Measurements from ENCODE around the gene UMAD1.

The UMAD1 gene

GRCh38 chr7:7640221-7641128, at the start of gene UMAD1:
Gene UMAD1, plus strand, starts transcription at chr7:7640752. Its CDS starts 32,620 bp downstream, at chr7:7673372.
- no peaks in the 10 kb centered on the region for H3K27me3 ChIP-seq (ENCODE audit: low read depth)
- peaks cover 19% of the 10 kb centered on the region for H3K36me3 ChIP-seq (replicated peaks)
- H3K4me1 ChIP-seq, result peaks cover 16% of the 10 kb centered on the region
- in situ Hi-C loops (cut with MboI; ENCODE audit: low sequenced_read_pairs), result no loop called here
- DNase-seq (ENCODE audit: low spot score in 2 of 2), result peak; percentile 99
- no peaks in the 10 kb centered on the region for H3K9me3 ChIP-seq
- peak within 1 kb of the TSS; percentile 74 for H3K4me3 ChIP-seq

- Histone ChIP-seq H3K4me3 (no peak overlapping the region), H3K36me3 (replicated peaks) (peaks cover 16% of the 10 kb centered on the region), H3K27me3 (ENCODE audit: low read depth) (no peaks in the 10 kb centered on the region), H3K9me3 (peaks cover 3% of the 10 kb centered on the region; the same call in 1 of the 2 replicates), H3K4me1 (no peaks in the 10 kb centered on the region)
- in situ Hi-C loops (cut with MboI; ENCODE audit: low sequenced_read_pairs), result no loop called here
- peak in 1 of 2 experiments; percentile 16 for DNase-seq (ENCODE audit: low spot score in 2 of 2)
These were observed 45.1 kb upstream of the UMAD1 start for GRCh38 chr7:7595451-7595850.

GRCh38 chr7:7596176-7596575, 44.4 kb upstream of the UMAD1 start:
- Histone ChIP-seq H3K9me3 (peaks cover 3% of the 10 kb centered on the region; the same call in 1 of the 2 replicates), H3K4me1 (no peaks in the 10 kb centered on the region), H3K4me3 (no peak overlapping the region), H3K27me3 (ENCODE audit: low read depth) (no peaks in the 10 kb centered on the region), H3K36me3 (replicated peaks) (peaks cover 16% of the 10 kb centered on the region)
- DNase-seq (ENCODE audit: low spot score in 2 of 2), result no peak
- in situ Hi-C loops (cut with MboI; ENCODE audit: low sequenced_read_pairs), result no loop called here

GRCh38 chr7:7607010-7607409, 33.5 kb upstream of the UMAD1 start:
- no peaks in the 10 kb centered on the region; the same call in 1 of the 2 replicates for H3K36me3 ChIP-seq (replicated peaks)
- in situ Hi-C loops (cut with MboI; ENCODE audit: low sequenced_read_pairs), result no loop called here
- no peaks in the 10 kb centered on the region for H3K9me3 ChIP-seq
- no peak for DNase-seq (ENCODE audit: low spot score in 2 of 2)
- H3K27me3 ChIP-seq (ENCODE audit: low read depth), result no peaks in the 10 kb centered on the region
- H3K4me1 ChIP-seq, result peaks cover 3% of the 10 kb centered on the region; the same call in 1 of the 2 replicates
- no peak overlapping the region for H3K4me3 ChIP-seq

GRCh38 chr7:7609330-7609729, 31.2 kb upstream of the UMAD1 start:
- no peaks in the 10 kb centered on the region for H3K9me3 ChIP-seq
- H3K36me3 ChIP-seq (replicated peaks), result no peaks in the 10 kb centered on the region; the same call in 1 of the 2 replicates
- peak in 1 of 2 experiments; percentile 63 for DNase-seq (ENCODE audit: low spot score in 2 of 2)
- H3K4me1 ChIP-seq, result peaks cover 3% of the 10 kb centered on the region; the same call in 1 of the 2 replicates
- in situ Hi-C loops (cut with MboI; ENCODE audit: low sequenced_read_pairs), result no loop called here
- H3K4me3 ChIP-seq, result no peak overlapping the region
- H3K27me3 ChIP-seq (ENCODE audit: low read depth), result no peaks in the 10 kb centered on the region

- no peaks in the 10 kb centered on the region for H3K9me3 ChIP-seq
- in situ Hi-C loops (cut with MboI; ENCODE audit: low sequenced_read_pairs), result no loop called here
- H3K36me3 ChIP-seq (replicated peaks), result no peaks in the 10 kb centered on the region
- peaks cover 3% of the 10 kb centered on the region; the same call in 1 of the 2 replicates for H3K4me1 ChIP-seq
- no peak for DNase-seq (ENCODE audit: low spot score in 2 of 2)
- no peaks in the 10 kb centered on the region for H3K27me3 ChIP-seq (ENCODE audit: low read depth)
- H3K4me3 ChIP-seq, result no peak overlapping the region
These were observed 28.0 kb upstream of the UMAD1 start for GRCh38 chr7:7612519-7612918.

GRCh38 chr7:7613210-7613609, 27.3 kb upstream of the UMAD1 start:
- in situ Hi-C loops (cut with MboI; ENCODE audit: low sequenced_read_pairs), result no loop called here
- Histone ChIP-seq H3K36me3 (replicated peaks) (no peaks in the 10 kb centered on the region), H3K4me1 (peaks cover 3% of the 10 kb centered on the region; the same call in 1 of the 2 replicates), H3K27me3 (ENCODE audit: low read depth) (no peaks in the 10 kb centered on the region), H3K4me3 (no peak overlapping the region), H3K9me3 (no peaks in the 10 kb centered on the region)
- no peak for DNase-seq (ENCODE audit: low spot score in 2 of 2)

- in situ Hi-C loops (cut with MboI; ENCODE audit: low sequenced_read_pairs), result no loop called here
- H3K27me3 ChIP-seq (ENCODE audit: low read depth), result no peaks in the 10 kb centered on the region
- no peak overlapping the region for H3K4me3 ChIP-seq
- DNase-seq (ENCODE audit: low spot score in 2 of 2), result no peak
- no peaks in the 10 kb centered on the region for H3K36me3 ChIP-seq (replicated peaks)
- H3K4me1 ChIP-seq, result no peaks in the 10 kb centered on the region
- no peaks in the 10 kb centered on the region for H3K9me3 ChIP-seq
These were observed 26.4 kb upstream of the UMAD1 start for GRCh38 chr7:7614018-7614741.

GRCh38 chr7:7617550-7617949, 23.0 kb upstream of the UMAD1 start:
- Histone ChIP-seq H3K27me3 (ENCODE audit: low read depth) (no peaks in the 10 kb centered on the region), H3K4me3 (no peak overlapping the region), H3K36me3 (replicated peaks) (no peaks in the 10 kb centered on the region), H3K9me3 (no peaks in the 10 kb centered on the region), H3K4me1 (no peaks in the 10 kb centered on the region)
- in situ Hi-C loops (cut with MboI; ENCODE audit: low sequenced_read_pairs), result no loop called here
- no peak for DNase-seq (ENCODE audit: low spot score in 2 of 2)

GRCh38 chr7:7618410-7618809, 22.1 kb upstream of the UMAD1 start:
- H3K36me3 ChIP-seq (replicated peaks), result no peaks in the 10 kb centered on the region
- H3K4me3 ChIP-seq, result no peak overlapping the region
- H3K4me1 ChIP-seq, result peaks cover 4% of the 10 kb centered on the region
- H3K9me3 ChIP-seq, result no peaks in the 10 kb centered on the region
- H3K27me3 ChIP-seq (ENCODE audit: low read depth), result no peaks in the 10 kb centered on the region
- in situ Hi-C loops (cut with MboI; ENCODE audit: low sequenced_read_pairs), result no loop called here
- no peak for DNase-seq (ENCODE audit: low spot score in 2 of 2)

GRCh38 chr7:7620236-7620635, 20.3 kb upstream of the UMAD1 start:
- Histone ChIP-seq H3K27me3 (ENCODE audit: low read depth) (no peaks in the 10 kb centered on the region), H3K4me3 (no peak overlapping the region), H3K36me3 (replicated peaks) (no peaks in the 10 kb centered on the region), H3K4me1 (peaks cover 8% of the 10 kb centered on the region), H3K9me3 (no peaks in the 10 kb centered on the region)
- in situ Hi-C loops (cut with MboI; ENCODE audit: low sequenced_read_pairs), result no loop called here
- DNase-seq (ENCODE audit: low spot score in 2 of 2), result no peak

GRCh38 chr7:7620644-7621210, 19.8 kb upstream of the UMAD1 start:
- Histone ChIP-seq H3K36me3 (replicated peaks) (no peaks in the 10 kb centered on the region), H3K9me3 (no peaks in the 10 kb centered on the region), H3K27me3 (ENCODE audit: low read depth) (no peaks in the 10 kb centered on the region), H3K4me1 (peaks cover 8% of the 10 kb centered on the region), H3K4me3 (no peak overlapping the region)
- in situ Hi-C loops (cut with MboI; ENCODE audit: low sequenced_read_pairs), result no loop called here
- DNase-seq (ENCODE audit: low spot score in 2 of 2), result no peak

- Histone ChIP-seq H3K36me3 (replicated peaks) (no peaks in the 10 kb centered on the region), H3K4me1 (peaks cover 3% of the 10 kb centered on the region), H3K9me3 (no peaks in the 10 kb centered on the region; the same call in 1 of the 2 replicates), H3K4me3 (no peak overlapping the region), H3K27me3 (ENCODE audit: low read depth) (no peaks in the 10 kb centered on the region)
- no peak for DNase-seq (ENCODE audit: low spot score in 2 of 2)
- in situ Hi-C loops (cut with MboI; ENCODE audit: low sequenced_read_pairs), result no loop called here
These were observed 12.1 kb upstream of the UMAD1 start for GRCh38 chr7:7628476-7628875.

Data from HAP-1 (cell line).